ENCODE results near the gene THBS2.
A peak's percentile ranks its signal among the peaks of the same experiment; 100 is the strongest.
"Not testable (repeated sequence)": the region's sequence is repeated elsewhere in the genome, so short reads cannot be mapped to it uniquely, and the experiment has no call there.

The THBS2 gene

GRCh38 chr6:169205176-169206160, 48.2 kb downstream of the THBS2 start:
- DNase-seq: no peak

DNA sequence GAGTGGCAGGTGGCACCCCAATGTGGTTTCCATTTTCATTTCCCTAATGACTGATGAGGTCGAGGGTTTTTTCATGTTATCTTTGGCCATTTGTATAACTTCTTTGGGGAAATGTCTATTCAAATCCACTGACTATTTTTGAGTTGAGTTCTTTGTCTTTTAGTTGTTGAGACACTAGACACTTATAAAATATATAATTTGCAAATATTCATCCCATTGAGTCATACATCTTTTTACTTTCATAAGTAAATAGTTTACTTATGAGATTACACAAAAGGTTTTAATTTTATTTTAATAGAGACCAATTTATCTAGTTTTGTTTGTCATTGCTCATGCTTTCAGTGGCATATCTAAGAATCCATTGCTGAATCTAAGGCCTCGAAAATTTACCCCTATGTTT, 49.5 kb downstream of the THBS2 start:
- no peak for DNase-seq

- DNase-seq: no peak
These were observed 51.7 kb downstream of the THBS2 start for GRCh38 chr6:169201985-169202384.

- no peak for DNase-seq
These were observed 52.6 kb downstream of the THBS2 start for GRCh38 chr6:169200893-169201514.

DNA sequence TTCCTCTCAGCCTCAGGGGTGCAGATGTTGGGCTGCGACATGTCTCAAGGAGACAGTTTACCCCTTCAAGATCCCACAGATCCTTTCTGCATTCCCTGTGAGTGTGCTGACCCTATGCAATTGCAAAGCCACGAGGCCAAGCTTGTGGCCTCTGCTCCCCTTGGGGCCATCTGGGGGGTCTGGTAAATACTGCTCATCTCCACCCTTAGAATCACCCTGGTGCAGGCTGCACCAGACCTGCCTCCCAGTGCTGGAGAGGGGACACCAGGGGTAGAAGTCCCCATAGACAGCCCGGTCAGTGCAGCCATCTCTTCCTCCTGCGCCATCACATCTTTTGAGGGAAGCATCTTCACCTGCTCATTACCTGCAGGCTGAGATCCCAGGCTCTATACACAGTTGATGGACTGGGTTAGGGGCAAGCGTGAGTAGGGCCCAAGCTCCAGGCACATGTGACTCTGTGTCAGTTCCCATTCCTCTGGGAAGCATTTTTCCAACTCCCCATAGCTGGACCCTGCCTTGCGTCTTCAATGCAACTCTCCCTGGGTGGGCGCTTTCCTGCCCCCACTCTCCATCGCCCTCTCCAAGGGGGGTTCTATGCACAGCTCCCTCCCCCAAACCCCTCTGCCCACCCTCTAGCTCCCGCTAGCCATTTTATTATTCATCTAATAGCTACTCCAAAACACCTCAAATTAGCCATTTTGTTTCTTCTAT, 53.9 kb downstream of the THBS2 start:
- no peak for DNase-seq

DNA sequence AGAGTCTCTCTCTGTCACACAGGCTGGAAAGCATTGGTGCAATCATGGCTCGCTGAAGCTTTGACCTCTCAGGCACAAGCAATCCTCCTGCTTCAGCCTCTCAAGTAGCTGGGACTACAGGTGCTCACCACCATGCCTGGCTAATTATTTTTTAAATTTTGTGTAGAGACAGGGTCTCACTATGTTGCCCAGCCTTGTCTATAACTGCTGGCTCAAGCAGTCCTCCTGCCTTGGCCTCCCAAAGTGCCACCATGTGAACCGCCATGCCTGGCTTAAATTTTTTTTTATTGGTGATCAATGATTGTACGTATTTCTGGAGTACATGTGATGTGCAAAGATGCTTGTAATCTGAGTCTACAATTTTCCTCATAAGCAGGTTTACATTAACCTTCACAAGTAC, 54.8 kb downstream of the THBS2 start:
- no peak for DNase-seq

- not testable (repeated sequence) for DNase-seq
These were observed 55.7 kb downstream of the THBS2 start for GRCh38 chr6:169197929-169198328.

DNA sequence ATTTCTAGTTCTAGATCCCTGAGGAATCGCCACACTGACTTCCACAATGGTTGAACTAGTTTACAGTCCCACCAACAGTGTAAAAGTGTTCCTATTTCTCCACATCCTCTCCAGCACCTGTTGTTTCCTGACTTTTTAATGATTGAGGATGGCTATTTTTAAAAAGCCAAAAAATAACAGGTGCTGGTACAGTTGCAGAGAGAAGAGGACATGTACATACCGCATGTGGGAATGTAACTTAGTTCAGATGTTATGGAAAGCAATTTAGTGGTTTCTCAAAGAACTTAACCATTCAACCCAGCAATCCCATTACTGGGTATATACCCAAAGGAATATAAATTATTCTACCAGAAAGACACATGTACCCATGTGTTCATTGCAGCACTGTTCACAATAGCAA, 57.4 kb downstream of the THBS2 start:
- not testable (repeated sequence) for DNase-seq

GRCh38 chr6:169194737-169195136, 58.9 kb downstream of the THBS2 start:
- DNase-seq: no peak

GRCh38 chr6:169190970-169191369, 62.7 kb downstream of the THBS2 start:
- no peak for DNase-seq

DNA sequence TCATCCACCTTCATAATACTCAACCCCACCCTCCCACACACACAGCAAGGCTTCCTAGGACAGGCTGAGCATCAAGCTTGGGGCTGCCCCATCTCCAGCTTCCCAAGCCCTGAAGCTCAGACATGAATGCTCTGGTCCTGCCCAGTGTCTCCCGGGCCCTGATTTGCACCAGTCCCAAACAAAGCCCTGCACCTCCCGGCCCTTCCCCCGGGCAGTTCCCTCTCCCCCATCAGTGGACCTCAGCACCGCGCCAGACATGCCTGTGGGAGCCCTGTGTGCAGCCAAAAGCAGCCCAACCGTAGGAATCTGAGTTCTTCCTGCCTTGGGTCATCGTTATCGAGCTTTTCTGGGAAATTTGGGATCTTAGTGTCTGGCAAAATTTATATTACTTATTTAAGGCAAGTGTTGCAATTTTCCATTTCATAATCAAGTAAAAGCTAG, 63.5 kb downstream of the THBS2 start:
- DNase-seq: no peak

DNA sequence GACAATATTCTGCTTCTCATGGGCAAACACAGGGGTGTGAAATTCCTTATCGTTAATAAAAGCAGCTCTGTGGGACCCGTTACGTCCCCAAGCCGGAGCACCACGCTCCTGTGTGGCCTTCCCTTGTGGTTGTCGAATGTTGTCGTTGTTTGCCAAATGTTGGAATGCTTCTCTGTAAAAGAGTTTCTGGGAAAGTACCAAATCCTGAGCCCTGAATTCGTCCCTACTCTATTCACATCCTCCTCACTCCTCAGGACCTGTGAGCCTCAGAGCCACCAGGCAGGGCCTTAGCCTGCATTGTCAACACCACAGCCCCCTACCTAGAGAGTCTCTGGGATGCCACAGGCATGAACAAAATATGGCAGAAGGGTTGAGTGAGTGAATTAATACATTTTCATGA, 64.0 kb downstream of the THBS2 start:
- no peak for DNase-seq

- DNase-seq: peak; percentile 74 to 83
These were observed 64.5 kb downstream of the THBS2 start for GRCh38 chr6:169189182-169189581.

DNA sequence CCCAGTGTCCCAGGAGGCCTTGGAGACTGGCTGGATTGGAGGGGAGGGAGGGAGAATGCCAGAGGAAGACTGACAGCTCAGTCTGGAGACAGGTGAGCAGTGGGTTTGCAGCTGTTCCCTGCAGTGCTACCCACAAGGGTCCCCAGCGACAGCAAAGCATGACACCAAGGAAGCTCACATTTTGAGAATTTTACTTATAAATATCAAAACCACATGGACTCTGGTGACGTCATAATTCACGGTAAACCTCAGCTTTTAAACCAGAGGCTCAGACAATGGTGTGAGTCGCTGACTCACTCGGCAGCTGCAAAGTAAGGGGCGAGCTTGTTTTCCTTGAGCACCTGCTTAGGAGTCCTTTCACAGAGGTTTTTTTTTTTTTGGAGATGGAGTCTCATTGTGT, 65.2 kb downstream of the THBS2 start:
- DNase-seq: no peak

GRCh38 chr6:169188051-169188470, 65.6 kb downstream of the THBS2 start:
- no peak for DNase-seq

- DNase-seq: no peak
These were observed 67.0 kb downstream of the THBS2 start for GRCh38 chr6:169186496-169187169.

DNA sequence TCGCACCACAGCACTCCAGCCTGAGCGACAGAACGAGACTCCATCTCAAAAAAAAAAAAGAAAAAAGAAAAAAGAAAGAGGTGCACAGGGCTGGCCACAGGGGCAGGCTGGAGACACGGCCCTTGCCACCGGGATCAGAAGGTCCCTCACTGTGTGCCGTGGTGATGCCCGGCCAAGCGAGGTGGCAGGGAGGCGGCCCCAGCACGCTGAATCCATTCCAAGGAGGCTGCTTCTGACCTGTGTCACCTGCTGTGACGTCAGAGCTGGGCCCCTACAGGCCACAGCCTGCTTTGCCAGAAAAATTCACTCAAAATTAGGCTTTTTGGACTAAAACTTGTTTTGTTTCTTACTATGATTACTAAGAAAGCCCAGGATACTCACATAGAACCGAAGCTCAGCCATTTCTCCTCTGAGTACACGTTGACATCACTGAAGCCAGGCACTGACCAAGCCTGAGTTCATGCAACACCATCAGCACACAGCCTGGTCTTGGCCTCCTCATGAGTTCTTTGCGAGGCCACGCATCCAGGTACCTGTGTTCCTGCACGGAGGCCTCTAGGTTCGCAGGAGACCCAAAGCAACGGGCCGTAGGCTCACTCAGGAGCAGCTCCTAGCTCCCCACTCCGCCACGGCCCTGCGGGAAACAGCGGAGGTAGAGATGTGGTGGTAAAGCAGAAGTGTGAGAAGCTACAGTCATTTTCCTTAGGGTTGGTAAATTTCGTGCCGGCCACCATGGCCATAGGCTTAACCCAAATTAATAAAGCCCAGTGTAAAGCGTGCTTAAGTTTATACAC, 67.8 kb downstream of the THBS2 start:
- no peak for DNase-seq

- no peak for DNase-seq
These were observed 68.6 kb downstream of the THBS2 start for GRCh38 chr6:169185011-169185521.

DNA sequence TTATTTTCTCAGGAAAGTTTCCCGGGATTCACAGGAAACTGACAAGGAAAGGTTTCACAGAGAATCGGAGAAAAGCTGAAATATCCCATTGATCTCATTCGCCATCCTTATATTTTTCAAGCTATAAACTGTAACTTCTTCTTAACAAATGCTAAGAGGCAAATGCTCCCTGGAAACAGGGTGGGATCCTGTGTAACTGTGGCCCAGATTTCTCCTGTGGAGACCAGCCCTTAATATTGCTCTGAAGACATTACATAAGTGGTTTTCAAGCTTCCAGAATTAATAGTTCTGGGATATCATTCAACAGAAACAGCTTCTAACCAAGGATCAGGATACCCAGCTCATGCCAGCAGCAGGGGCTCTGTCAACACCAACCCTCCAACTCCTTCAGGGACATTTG, 69.2 kb downstream of the THBS2 start:
- no peak for DNase-seq

- no peak for DNase-seq
These were observed 70.4 kb downstream of the THBS2 start for GRCh38 chr6:169183233-169183632.

- not testable (repeated sequence) for DNase-seq
These were observed 73.8 kb downstream of the THBS2 start for GRCh38 chr6:169179831-169180230.
